Left lobe of liver (tissue), 2 donors: ENCODE results near the gene MT3. TPM values are rescaled to one million over a fixed set of nuclear protein-coding genes. Genes with fewer than 3 reads are reported as not detected.
A peak's percentile ranks its signal among the peaks of the same experiment; 100 is the strongest.

Experiments
- ATAC-seq: fragments of 200-7000 bp; cut with Tn5 transposase; one replicate; pipeline ENCODE4 v1.9.1; 2020; ENCODE audit warnings: mild to moderate bottlenecking, moderate library complexity
- DNase-seq: peaks from one replicate; pipeline ENCODE4 v3.0.0-alpha.2; 2020; ENCODE audit warnings: low spot score
- total RNA-seq: library from RNA; stranded (reverse); gene quantifications from one replicate; pipeline ENCODE4 v1.2.1, GENCODE V29; 2021
- donor health status: DM: no; HTN: no; CAD: no; lungs with moderate emphysema.
- donor health status: DM: no; HTN: yes; CAD: no.

Gene MT3
- total RNA-seq, 1 donor from 2014 or later, result not detected

- ATAC-seq, result no peak
Observed at GRCh38 chr16:56628486-56629350, 39.4 kb downstream of the MT3 start.

GRCh38 chr16:56629531-56629930 lies 40.2 kb downstream of the MT3 start:
- DNase-seq (no peak), ATAC-seq (no peak)

More at GRCh38 chr16:56628486-56629350, 39.4 kb downstream of the MT3 start:
- no peak for DNase-seq

- DNase-seq (no peak), ATAC-seq (no peak)
Observed at GRCh38 chr16:56630134-56630533, 40.8 kb downstream of the MT3 start.

GRCh38 chr16:56631197-56631596 lies 41.9 kb downstream of the MT3 start:
- ATAC-seq, result no peak
- no peak for DNase-seq

GRCh38 chr16:56631832-56632155 lies 42.5 kb downstream of the MT3 start:
- no peak for DNase-seq
- ATAC-seq, result no peak

- DNase-seq (peak; percentile 94), ATAC-seq (peak; percentile 85)
Observed at GRCh38 chr16:56632156-56632847, 43.0 kb downstream of the MT3 start, which contains the start of gene MT1M. MT1M (plus strand) TSS chr16:56632659; CDS start chr16:56632732, 73 bp downstream.

- ATAC-seq, result peak; percentile 1
- no peak for DNase-seq
Observed at GRCh38 chr16:56632848-56633365, 43.6 kb downstream of the MT3 start.

GRCh38 chr16:56633535-56633934 lies 44.2 kb downstream of the MT3 start:
- DNase-seq (no peak), ATAC-seq (no peak)

GRCh38 chr16:56634715-56635440 lies 45.5 kb downstream of the MT3 start:
- ATAC-seq (no peak), DNase-seq (no peak)

- DNase-seq (no peak), ATAC-seq (no peak)
Observed at GRCh38 chr16:56635441-56635967, 46.2 kb downstream of the MT3 start.

GRCh38 chr16:56636616-56637413 lies 47.5 kb downstream of the MT3 start:
- DNase-seq (no peak), ATAC-seq (no peak)

GRCh38 chr16:56637814-56638750 lies 48.8 kb downstream of the MT3 start, which contains the start of gene MT1A:
MT1A (plus strand) TSS chr16:56638666; CDS start chr16:56638739, 73 bp downstream.
- ATAC-seq (peak; percentile 81), DNase-seq (peak; percentile 96)

- DNase-seq (no peak), ATAC-seq (peak; percentile 38)
Observed at GRCh38 chr16:56639045-56639444, 49.7 kb downstream of the MT3 start.

GRCh38 chr16:56640076-56640475 lies 50.7 kb downstream of the MT3 start:
- no peak for ATAC-seq
- DNase-seq, result no peak

Other genes with a start within 250 kb of the MT3 start
- gene AMFR, start 164.0 kb upstream of the MT3 start, total RNA-seq, result 159 TPM
- 31.7 TPM for gene NUDT21, start 138.2 kb upstream of the MT3 start, total RNA-seq
- gene OGFOD1, start 138.0 kb upstream of the MT3 start, total RNA-seq, result 12.1 TPM
- 11.7 TPM for gene BBS2, start 69.5 kb upstream of the MT3 start, total RNA-seq
- gene MT4, start 24.5 kb upstream of the MT3 start, total RNA-seq, result not detected
- gene MT2A, start 19.1 kb downstream of the MT3 start, total RNA-seq, result 3,908 TPM
- 1,576 TPM for gene MT1E, start 36.3 kb downstream of the MT3 start, total RNA-seq
- 546 TPM for gene MT1M, start 43.1 kb downstream of the MT3 start, total RNA-seq
- 141 TPM for gene MT1A, start 49.1 kb downstream of the MT3 start, total RNA-seq
- gene MT1B, start 62.4 kb downstream of the MT3 start, total RNA-seq, result 2.7 TPM
- gene MT1F, start 68.4 kb downstream of the MT3 start, total RNA-seq, result 763 TPM
- gene MT1G, start 78.5 kb downstream of the MT3 start, total RNA-seq, result 5,960 TPM
- gene MT1H, start 80.3 kb downstream of the MT3 start, total RNA-seq, result 949 TPM
- gene MT1X, start 92.9 kb downstream of the MT3 start, total RNA-seq, result 2,271 TPM
- 13.2 TPM for gene NUP93, start 140.6 kb downstream of the MT3 start, total RNA-seq